SW480 (cell line): Measurements from ENCODE around the gene CNOT10.
A peak's percentile ranks its signal among the peaks of the same experiment; 100 is the strongest.

Experiments
- DNase-seq: peaks from one replicate; pipeline ENCODE4 v3.0.0-alpha.2; 2016; ENCODE audit warnings: low spot score

CNOT10 gene

GRCh38 chr3:32817558-32818228, 132.7 kb downstream of the CNOT10 start, which contains the start of gene TRIM71:
TSS of gene TRIM71 (plus strand) at chr3:32817997. CDS start at chr3:32818081, 84 bp downstream.
- no peak for DNase-seq

GRCh38 chr3:32818229-32818969, 133.4 kb downstream of the CNOT10 start:
- no peak for DNase-seq

DNA sequence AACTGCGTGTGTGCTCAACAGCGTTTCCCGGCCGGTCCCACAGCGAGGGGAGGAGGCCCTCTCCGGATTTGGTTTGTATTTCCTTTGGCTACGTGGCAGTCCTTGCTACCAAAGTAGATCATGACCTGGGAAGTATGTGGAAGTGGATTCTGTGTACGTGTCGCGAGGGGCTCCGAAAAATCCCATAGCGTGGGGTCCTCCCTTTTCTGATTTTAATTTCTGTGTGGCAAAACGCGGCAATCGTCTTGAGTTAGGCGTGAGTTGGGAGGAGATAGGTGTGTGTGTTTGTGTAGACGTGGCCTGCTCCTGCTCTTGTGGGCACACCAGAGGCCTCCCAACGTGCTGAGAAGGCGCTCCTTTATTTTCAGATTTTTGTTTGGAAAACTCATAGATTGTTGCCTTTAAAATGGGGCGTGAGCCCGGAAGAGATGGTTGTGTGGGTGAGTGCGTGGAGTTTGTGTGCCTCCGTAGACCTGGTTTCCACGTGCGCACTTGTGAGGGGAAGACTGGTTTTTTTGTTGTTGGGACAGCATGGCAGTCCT, 134.1 kb downstream of the CNOT10 start:
- no peak for DNase-seq

DNA sequence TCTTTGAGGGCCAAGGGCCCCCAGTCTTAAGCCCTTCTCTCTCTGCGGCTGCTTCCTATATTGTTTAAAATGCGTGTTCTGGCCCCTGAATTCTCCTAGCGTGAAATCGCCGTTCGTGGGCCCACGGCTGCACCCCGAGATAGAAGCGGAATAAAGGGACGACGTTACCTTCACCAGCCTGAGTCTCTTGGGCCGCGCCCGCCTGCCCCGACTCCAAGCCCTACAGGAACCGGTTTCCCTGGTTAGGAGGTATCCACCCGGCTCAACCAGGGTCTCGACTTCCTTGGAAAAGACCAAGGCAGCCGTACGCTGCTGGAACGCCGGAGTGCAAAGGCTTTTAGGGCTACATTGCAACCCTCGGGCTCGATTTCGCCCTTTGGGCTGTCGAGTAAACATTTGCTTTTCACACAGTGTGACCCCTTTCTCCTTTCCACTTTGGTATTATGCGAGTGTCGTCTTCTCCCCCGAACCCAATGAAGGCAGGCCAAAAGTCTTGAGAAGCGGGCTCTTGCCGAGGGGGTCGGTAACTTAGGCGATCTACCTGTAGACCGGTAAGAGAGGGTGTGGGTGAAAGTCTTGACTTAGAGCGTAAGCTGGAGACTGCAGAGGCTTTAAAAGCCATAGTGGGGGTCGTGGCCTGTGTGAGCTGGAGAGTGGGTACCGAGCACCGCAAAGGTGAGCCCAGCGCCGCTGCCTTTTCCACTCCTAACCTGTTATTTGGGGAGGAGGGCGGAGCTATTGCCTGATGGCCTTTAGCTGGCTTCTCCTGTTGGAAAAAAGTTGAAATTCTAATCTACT, 134.8 kb downstream of the CNOT10 start:
- no peak for DNase-seq

DNA sequence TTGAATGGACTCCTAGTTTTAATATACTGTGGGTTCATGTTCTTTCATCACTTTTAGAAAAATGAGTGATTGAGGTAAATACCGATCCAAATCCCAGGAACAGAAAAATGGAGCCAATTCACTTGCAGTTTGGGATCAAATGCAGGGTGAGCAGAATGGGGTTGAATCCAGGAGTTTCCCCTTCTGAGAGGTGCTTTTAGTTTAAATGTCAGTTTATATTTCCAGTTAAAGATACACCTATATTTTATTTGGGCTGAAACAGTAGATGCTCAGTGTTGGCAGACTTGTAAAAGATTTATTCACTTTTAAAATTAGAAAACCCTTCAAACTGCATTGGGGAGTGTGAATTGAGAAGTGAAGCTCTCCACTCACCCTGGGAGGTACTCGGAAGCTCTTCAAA, 135.4 kb downstream of the CNOT10 start:
- DNase-seq = no peak

GRCh38 chr3:32820971-32821685, 136.1 kb downstream of the CNOT10 start:
- DNase-seq = no peak

GRCh38 chr3:32821686-32822296, 136.8 kb downstream of the CNOT10 start:
- DNase-seq = peak; percentile 15

DNA sequence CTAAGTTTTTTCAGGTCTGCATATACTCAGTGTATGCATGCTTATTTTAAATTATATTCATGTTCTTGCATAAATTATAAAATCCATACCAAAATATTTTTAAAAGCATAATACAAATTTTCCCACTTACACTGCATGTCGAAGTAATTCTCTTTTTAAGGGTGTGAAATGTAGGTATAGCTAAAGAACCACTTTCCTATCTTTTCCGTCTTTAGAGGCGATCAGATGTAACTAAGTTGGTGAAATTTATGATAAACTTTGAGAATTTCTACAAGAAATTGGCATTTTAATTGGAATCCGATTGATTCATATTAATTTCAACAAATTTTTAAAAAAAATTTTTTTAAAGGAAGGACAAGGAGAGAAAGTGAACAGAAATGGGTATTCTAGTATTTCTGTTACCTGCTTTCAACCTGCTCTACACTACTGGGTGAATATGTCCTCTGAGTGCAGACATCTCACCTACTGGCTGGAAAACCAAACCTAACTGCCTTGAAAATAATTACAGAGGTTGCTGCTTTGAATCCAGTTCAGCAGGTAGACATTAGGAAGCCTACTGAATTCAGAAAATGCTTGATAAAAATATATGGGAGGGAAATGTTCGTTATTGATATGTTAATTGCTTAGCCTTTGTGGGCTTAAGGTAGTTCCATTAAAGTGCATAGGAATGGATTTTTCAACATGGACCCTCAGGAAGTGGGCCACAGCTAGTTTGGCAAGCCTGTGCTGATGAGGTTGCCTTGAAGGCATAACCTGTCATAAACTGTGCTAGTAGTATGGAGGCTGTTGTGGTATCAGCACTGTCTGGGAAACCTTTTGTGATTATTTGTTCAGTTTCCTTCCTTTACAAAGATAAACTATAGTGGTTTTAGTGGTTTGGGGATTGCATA, 137.9 kb downstream of the CNOT10 start:
- DNase-seq = no peak
